COLO829 (cell line): ENCODE measurements around the gene VGLL3.

ENCODE experiments used
- DNase-seq: peaks from one replicate; pipeline ENCODE4 v3.0.0; 2012; ENCODE audit warnings: low spot score

The VGLL3 gene

GRCh38 chr3:86949850-86950249 is 41.1 kb downstream of the VGLL3 start:
- DNase-seq: no peak

- no peak for DNase-seq
These were observed 42.1 kb downstream of the VGLL3 start for GRCh38 chr3:86948822-86949221.

DNA sequence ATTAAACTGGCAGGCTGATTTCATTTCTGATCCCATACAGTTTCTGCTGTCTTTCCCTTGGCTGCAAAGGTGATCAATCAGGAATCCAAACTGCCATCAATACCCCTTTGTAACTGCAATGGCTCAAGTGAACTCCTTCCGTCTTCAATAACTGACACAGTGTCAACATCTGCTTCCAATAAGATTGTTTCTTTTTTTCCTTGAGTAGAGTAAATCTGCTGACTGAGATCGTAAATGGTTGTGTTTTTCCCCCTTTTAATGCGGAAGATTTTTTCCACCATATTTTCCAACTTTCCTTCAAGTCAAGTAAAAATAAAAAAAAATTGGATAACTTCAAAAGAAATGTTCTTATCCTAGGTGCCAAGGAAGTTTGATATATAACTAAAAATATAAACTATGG is 48.7 kb downstream of the VGLL3 start:
- DNase-seq: no peak

GRCh38 chr3:86938416-86939105 is 52.4 kb downstream of the VGLL3 start:
- no peak for DNase-seq

DNA sequence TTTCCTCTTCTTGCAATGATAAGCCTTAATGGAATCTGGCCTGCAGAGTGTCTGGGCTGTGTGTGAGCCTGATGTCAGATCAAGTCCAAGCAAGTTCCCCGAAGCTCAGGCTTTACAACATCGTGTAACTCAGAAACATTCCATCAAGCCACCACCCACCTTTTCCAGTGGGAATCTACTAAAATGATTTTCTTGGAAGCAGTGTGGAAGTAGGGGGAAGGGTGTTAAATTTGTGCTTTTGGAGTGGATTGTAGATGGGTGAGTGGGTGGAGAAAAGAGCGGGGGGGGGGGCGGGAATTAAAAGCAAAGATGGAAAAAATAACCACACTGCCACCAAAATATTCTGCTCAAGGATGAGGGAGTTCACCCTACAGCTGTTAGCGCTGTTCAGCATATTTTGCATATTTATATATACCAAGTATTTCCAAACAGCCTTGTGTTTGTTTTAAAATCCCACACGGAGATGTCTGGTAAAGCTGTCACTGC is 53.6 kb downstream of the VGLL3 start:
- no peak for DNase-seq

DNA sequence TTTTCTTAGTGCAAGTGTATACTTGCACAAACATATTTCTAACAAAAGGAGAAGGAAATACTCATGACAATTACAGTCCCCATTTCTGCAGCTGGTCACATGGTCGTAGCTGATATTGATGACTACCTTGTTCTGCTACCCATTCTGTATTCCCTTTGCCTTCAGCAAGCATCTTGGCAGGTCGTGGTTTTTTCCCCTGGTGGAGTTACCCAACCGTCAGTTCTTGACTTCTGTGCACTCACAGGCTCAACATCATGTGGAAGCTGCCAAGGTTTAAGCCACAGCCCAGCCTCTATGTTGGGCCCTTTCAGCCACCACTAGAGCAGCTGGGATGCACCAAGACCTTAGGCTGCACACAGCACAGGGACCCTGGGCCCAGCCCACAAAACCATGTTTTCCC is 56.1 kb downstream of the VGLL3 start:
- DNase-seq: no peak

GRCh38 chr3:86930831-86931230 is 60.1 kb downstream of the VGLL3 start:
- DNase-seq: no peak

DNA sequence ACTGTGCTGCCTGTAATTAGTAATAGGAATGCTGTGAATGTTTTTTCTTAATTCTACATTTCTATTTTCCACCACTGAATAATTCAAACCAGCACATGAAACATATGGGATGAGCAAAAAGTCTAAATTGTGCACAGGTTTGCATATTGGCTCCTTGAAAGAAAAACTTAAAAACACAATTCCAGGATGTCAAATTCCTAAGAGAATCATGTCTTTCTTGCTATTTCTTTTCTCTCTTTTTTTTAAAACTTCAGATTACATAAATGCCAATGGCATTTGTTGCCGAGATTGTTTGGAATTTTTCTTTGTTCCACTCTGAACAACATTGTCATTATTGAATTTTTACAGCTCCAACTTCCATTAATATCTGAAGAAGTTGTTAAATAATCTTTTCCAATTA is 60.8 kb downstream of the VGLL3 start:
- no peak for DNase-seq

GRCh38 chr3:86929046-86929445 is 61.9 kb downstream of the VGLL3 start:
- DNase-seq: no peak

- no peak for DNase-seq
These were observed 67.9 kb downstream of the VGLL3 start for GRCh38 chr3:86923071-86923491.

DNA sequence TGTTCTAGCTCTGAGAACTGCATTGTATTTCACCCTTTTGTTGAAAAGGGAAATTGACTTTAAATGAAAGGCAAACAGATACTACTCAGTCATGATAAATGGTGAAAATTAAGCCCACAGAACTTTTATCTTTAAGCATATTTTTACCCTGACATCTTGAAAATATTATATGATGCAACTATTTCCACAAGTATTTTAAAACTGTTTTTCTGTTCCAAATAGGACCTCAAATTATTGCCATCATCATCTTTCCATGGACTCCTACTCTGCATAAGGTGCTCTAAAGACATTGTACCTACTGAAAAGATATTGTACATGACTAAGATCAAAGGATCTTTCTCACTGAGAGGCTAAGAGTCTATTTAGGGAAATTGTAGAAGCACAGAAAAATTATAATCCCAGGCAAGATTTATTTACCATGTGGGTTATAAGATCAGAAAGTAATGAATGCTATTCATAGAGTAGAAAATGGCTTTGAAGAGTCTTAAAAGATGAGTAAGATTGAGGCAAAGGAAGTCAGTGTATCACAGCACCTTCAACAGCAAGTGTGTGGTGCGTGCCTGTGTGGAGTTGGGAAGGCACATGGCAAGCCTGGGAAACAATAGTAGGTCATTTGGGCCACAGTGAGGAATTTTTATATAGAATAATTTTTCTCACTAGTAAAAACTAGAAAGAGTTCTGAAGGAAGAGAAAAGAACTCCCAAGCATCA is 68.8 kb downstream of the VGLL3 start:
- no peak for DNase-seq

DNA sequence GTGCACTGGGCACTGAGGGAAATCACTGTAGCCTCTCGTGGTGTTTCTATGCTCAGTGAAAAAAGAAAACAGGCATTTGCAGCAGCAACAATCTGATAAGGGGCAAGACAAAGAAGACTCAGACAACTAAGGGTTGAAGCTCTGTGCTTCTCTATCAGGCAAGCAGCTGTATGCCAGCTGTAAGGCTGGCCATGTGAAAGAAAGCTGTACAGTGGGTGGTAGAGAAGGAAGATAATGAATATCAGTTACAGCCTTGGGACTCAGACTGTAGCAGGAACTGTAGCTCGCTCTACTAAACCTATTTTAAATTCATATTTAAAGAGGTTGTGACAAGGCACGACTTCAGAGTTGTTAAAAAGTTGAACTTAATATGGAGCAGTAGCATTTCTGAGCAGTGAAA is 76.3 kb downstream of the VGLL3 start:
- DNase-seq: no peak

DNA sequence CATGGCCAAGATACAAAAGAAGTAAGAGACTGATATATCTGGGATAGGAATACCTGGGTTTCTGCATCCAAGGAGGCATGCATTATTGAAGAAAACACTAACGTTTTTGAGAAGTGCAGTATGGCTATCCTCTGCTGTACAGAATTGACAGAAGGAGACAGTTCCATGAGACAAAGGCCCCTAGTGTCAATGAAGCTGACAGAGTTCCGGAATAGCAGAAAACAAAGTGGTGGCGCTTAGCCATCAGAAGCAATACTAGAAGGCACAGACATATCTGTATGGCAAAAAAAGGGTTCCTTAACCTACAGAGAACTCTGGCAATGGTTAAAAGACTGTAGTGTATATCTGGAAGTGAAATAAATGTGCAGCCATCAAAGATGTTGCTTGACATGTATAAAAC is 77.8 kb downstream of the VGLL3 start:
- no peak for DNase-seq

GRCh38 chr3:86895202-86895601 is 95.7 kb downstream of the VGLL3 start:
- no peak for DNase-seq

- DNase-seq: no peak
These were observed 100.1 kb downstream of the VGLL3 start for GRCh38 chr3:86890741-86891396.
